T-helper 17 cell (primary cell): ENCODE data around the gene AFF1. TPM values are rescaled to one million over a fixed set of nuclear protein-coding genes. Genes with fewer than 3 reads are reported as not detected.
"Not testable (repeated sequence)": the region's sequence is repeated elsewhere in the genome, so short reads cannot be mapped to it uniquely, and the experiment has no call there.

Source experiments
- ATAC-seq: fragments of 150-1000 bp; cut with Tn5 transposase; 2 replicates; pipeline ENCODE4 v1.10.0; 2021; ENCODE audit warnings: mild to moderate bottlenecking, moderate library complexity
- DNase-seq, 3 donors: peaks; one replicate each; pipeline versions ENCODE4 v3.0.0 to v3.0.0-alpha.2; 2020 to 2021
- H3K9me3 ChIP-seq: one replicate; pipeline ENCODE4 v1.7.0; 2013; ENCODE audit warnings: low read length, mild to moderate bottlenecking; ENCODE audit not compliant: control insufficient read depth, poor library complexity, severe bottlenecking
- H3K27ac Mint-ChIP-seq: one replicate; pipeline ENCODE4 v1.8.0; 2022; ENCODE audit warnings: mild to moderate bottlenecking, moderate library complexity, mixed read lengths
- H3K27me3 Mint-ChIP-seq: one replicate; pipeline ENCODE4 v1.8.0; 2022; ENCODE audit warnings: mixed read lengths
- H3K36me3 Mint-ChIP-seq: one replicate; pipeline ENCODE4 v1.8.0; 2022; ENCODE audit warnings: low read depth, mixed read lengths
- H3K4me1 Mint-ChIP-seq: one replicate; pipeline ENCODE4 v1.8.0; 2022; ENCODE audit warnings: mild to moderate bottlenecking, mixed read lengths
- H3K4me3 Mint-ChIP-seq: one replicate; pipeline ENCODE4 v1.8.0; 2022; ENCODE audit warnings: mild to moderate bottlenecking, moderate library complexity, mixed read lengths
- total RNA-seq, 4 donors: library from RNA in 2 of 4; stranded (reverse) in 2 of 4; gene quantifications; one replicate each; pipeline ENCODE4 v1.2.3 and lab custom pipeline; 2022 to 2026

Gene AFF1
- total RNA-seq, 2 donors from 2014 or later, result 105 to 121 TPM

- peaks cover 38% of the 10 kb centered on the region for H3K4me1 Mint-ChIP-seq
- no peaks in the 10 kb centered on the region for H3K9me3 ChIP-seq
- H3K4me3 Mint-ChIP-seq, result no peak overlapping the region
- no peaks in the 10 kb centered on the region for H3K27me3 Mint-ChIP-seq
- H3K27ac Mint-ChIP-seq, result no peak overlapping the region
- peaks cover 2% of the 10 kb centered on the region for H3K36me3 Mint-ChIP-seq
- DNase-seq (no peak), ATAC-seq (no peak)
Observed at GRCh38 chr4:87078987-87079486, 144.2 kb downstream of the AFF1 start.

GRCh38 chr4:87079967-87080366, 145.2 kb downstream of the AFF1 start:
- no peak overlapping the region for H3K4me3 Mint-ChIP-seq
- H3K4me1 Mint-ChIP-seq, result peaks cover 41% of the 10 kb centered on the region
- DNase-seq (no peak), ATAC-seq (no peak)
- H3K9me3 ChIP-seq, result no peaks in the 10 kb centered on the region
- H3K27ac Mint-ChIP-seq, result no peak overlapping the region
- peaks cover 5% of the 10 kb centered on the region for H3K36me3 Mint-ChIP-seq
- H3K27me3 Mint-ChIP-seq, result no peaks in the 10 kb centered on the region

GRCh38 chr4:87080462-87080861, 145.7 kb downstream of the AFF1 start:
- H3K4me3 Mint-ChIP-seq, result no peak overlapping the region
- H3K4me1 Mint-ChIP-seq, result peaks cover 39% of the 10 kb centered on the region
- DNase-seq (no peak), ATAC-seq (no peak)
- H3K27ac Mint-ChIP-seq, result peak overlapping the region; percentile 3
- no peaks in the 10 kb centered on the region for H3K27me3 Mint-ChIP-seq
- peaks cover 5% of the 10 kb centered on the region for H3K36me3 Mint-ChIP-seq
- no peaks in the 10 kb centered on the region for H3K9me3 ChIP-seq

DNA sequence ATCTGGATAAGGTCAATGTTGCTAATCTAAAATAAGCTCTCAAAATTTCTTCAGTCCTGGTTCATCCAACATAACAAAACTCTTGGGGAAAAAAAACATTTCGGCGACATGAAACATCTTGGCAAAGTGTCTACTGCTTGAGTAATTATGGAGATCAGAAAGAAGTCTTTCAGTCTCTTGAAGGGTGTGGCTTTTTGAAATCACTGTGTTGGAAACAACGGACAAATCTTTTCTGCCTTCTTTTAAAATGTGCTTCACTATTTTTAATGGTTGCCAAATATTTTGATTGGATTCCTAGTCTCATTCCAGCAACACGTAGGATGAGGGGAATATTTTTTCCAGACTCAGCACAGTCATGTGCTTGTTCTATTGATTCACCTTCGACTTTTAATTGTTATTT, 147.0 kb downstream of the AFF1 start:
- Mint-ChIP-seq H3K27me3 (no peaks in the 10 kb centered on the region), H3K4me1 (peaks cover 39% of the 10 kb centered on the region), H3K4me3 (no peak overlapping the region), H3K27ac (no peak overlapping the region), H3K36me3 (peaks cover 5% of the 10 kb centered on the region)
- H3K9me3 ChIP-seq, result no peaks in the 10 kb centered on the region
- DNase-seq (no peak), ATAC-seq (no peak)

DNA sequence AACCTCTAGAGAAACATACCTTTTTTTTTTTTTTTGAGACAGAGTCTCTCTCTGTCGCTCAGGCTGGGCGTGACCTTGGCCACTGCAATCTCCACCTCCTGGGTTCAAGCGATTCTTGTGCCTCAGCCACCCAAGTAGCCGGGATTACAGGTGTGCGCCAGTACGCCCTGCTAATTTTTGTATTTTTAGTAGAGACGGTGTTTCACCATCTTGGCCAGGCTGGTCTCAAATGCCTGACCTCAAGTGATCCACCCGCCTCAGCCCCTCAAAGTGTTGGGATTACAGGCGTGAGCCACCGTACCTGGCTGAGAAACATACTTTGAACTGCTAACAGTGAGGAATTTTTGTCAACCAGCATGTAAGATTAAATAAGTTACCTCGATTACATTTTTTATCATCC, 150.9 kb downstream of the AFF1 start:
- not testable (repeated sequence) for H3K4me3 Mint-ChIP-seq, ATAC-seq, H3K27me3 Mint-ChIP-seq, H3K9me3 ChIP-seq, DNase-seq, H3K36me3 Mint-ChIP-seq
- Mint-ChIP-seq H3K4me1 (peaks cover 23% of the 10 kb centered on the region), H3K27ac (peak overlapping the region; percentile 67)

DNA sequence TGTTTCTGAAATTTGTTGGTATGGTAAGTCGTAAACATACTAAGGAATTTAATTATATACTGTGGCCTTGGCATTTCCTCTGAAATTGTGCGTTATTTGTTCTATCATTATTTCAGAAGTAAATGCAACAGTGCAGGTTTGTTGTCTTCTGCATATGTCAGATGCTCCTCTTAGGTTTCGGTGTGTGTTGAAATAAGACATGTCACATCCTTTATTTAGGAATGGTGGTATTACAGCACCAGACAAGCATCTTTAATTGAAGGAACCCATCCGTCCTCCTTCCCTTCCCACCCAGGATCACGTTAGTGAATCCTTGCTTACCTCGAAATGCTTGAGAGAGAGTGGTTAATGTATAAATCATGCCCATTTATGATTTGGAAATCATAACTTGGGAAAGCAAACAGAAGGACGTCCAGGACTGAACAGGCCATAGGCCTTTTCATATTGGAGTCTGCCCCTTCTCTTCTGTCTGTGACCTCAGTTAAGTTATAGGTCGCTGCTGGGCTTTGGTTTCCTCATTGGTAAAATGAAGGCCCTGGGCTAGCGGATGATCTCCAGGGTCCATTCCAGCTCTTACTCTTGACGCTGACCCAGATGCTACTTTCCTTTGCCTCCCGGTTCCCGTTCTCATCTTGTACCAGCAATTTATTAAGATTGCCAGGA, 151.5 kb downstream of the AFF1 start:
- ATAC-seq, result no peak
- Mint-ChIP-seq H3K36me3 (peaks cover 3% of the 10 kb centered on the region), H3K27me3 (no peaks in the 10 kb centered on the region), H3K27ac (peak overlapping the region; percentile 67), H3K4me3 (no peak overlapping the region), H3K4me1 (peaks cover 22% of the 10 kb centered on the region)
- no peak for DNase-seq
- H3K9me3 ChIP-seq, result no peaks in the 10 kb centered on the region

GRCh38 chr4:87087015-87087414, 152.2 kb downstream of the AFF1 start:
- H3K9me3 ChIP-seq, result no peaks in the 10 kb centered on the region
- Mint-ChIP-seq H3K27ac (peak overlapping the region; percentile 67), H3K27me3 (no peaks in the 10 kb centered on the region), H3K4me3 (no peak overlapping the region), H3K4me1 (peaks cover 18% of the 10 kb centered on the region), H3K36me3 (peaks cover 3% of the 10 kb centered on the region)
- DNase-seq (no peak), ATAC-seq (no peak)

DNA sequence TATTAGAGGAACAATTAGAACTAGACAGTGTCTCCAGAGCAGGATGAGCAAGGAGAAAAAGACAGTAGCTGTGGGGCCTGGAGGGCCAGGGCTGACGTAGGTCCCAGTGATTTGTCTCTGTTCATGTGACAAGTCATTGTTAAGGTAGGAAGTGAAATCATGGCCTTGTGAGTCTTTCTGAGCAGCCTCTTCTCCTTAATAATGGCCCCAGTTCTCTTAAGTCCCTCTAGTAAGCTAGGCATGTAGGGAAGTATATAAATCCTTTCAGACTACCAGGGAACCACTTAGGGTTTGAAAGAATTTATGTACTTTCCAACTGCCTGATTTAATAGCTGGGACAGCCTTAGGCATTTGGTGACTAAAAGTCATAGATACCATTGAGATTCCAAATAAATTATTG, 152.6 kb downstream of the AFF1 start:
- no peaks in the 10 kb centered on the region for H3K27me3 Mint-ChIP-seq
- H3K27ac Mint-ChIP-seq, result peak overlapping the region; percentile 67
- peaks cover 19% of the 10 kb centered on the region for H3K4me1 Mint-ChIP-seq
- H3K4me3 Mint-ChIP-seq, result no peak overlapping the region
- no peak for ATAC-seq
- no peaks in the 10 kb centered on the region for H3K9me3 ChIP-seq
- H3K36me3 Mint-ChIP-seq, result peaks cover 3% of the 10 kb centered on the region
- DNase-seq, result no peak

GRCh38 chr4:87088186-87088585, 153.4 kb downstream of the AFF1 start:
- Mint-ChIP-seq H3K27me3 (no peaks in the 10 kb centered on the region), H3K4me3 (no peak overlapping the region), H3K36me3 (peaks cover 3% of the 10 kb centered on the region), H3K4me1 (peaks cover 20% of the 10 kb centered on the region), H3K27ac (peak overlapping the region; percentile 67)
- no peak for ATAC-seq
- no peaks in the 10 kb centered on the region for H3K9me3 ChIP-seq
- no peak for DNase-seq

GRCh38 chr4:87089368-87089767, 154.6 kb downstream of the AFF1 start:
- H3K27ac Mint-ChIP-seq, result no peak overlapping the region
- H3K4me1 Mint-ChIP-seq, result peaks cover 27% of the 10 kb centered on the region
- DNase-seq (no peak), ATAC-seq (no peak)
- no peak overlapping the region for H3K4me3 Mint-ChIP-seq
- no peaks in the 10 kb centered on the region for H3K27me3 Mint-ChIP-seq
- H3K36me3 Mint-ChIP-seq, result peaks cover 6% of the 10 kb centered on the region
- H3K9me3 ChIP-seq, result no peaks in the 10 kb centered on the region

DNA sequence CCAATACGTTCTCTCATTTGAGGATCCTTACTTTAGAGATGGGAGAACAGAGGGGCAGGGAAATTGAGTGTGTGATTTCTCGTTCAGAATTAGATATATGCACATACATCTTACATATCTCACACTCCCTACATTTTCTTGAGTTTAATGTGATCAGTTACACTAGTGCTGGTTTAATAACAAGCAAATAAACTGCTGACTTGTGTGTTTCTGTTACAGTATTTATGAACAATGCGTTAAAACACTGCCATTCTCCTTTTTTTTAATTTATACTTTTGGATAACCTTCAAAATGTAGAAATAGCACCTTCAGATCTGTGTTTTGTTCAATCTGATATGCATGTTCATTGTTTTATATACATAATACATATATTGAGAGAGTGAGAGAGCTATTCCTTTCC, 155.5 kb downstream of the AFF1 start:
- Mint-ChIP-seq H3K27me3 (no peaks in the 10 kb centered on the region), H3K36me3 (peaks cover 3% of the 10 kb centered on the region)

DNA sequence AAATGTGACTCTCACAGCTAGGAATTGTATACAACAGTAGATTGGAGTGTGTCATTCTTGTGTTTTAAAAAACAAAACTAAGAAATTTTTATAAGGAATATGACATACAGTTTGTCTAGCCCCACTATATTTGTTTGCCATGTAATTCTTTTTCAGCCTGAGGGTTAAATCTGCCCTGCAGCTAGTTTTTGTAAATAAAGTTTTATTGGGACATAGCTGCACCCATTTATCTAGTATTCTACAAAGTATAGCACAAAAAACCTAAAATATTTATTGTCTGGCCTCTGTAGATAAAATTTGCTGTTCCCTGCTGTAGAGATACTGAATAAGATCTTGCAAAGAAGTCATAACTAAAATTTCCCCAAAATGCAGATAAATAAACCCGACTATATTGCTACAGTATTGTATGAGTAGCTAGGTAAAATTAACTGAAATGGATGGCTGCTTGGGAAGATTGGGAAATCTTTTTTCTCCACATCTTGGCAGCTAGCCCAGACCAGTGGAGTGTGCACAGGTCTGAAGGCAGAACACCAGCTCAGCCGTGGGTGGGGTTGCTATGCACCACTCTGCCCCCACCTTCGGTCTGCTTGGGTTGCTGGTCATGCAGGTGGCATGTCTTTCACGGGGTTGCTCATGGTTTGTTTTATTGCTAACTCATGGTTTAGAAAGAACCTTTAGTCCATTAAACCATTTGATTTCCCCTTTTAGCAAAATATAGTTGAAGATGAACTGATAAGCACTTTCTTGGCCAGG, 157.8 kb downstream of the AFF1 start:
- no peak for DNase-seq
- ATAC-seq, result no peak
- no peaks in the 10 kb centered on the region for H3K27me3 Mint-ChIP-seq
- H3K4me1 Mint-ChIP-seq, result peaks cover 28% of the 10 kb centered on the region
- no peaks in the 10 kb centered on the region for H3K9me3 ChIP-seq
- H3K27ac Mint-ChIP-seq, result peak overlapping the region; percentile 99
- peaks cover 7% of the 10 kb centered on the region for H3K36me3 Mint-ChIP-seq
- no peak overlapping the region for H3K4me3 Mint-ChIP-seq

More for the DNA sequence above, 155.5 kb downstream of the AFF1 start:
- ATAC-seq, result no peak
- H3K4me3 Mint-ChIP-seq, result no peak overlapping the region
- H3K27ac Mint-ChIP-seq, result no peak overlapping the region
- no peaks in the 10 kb centered on the region for H3K9me3 ChIP-seq
- no peak for DNase-seq
- peaks cover 23% of the 10 kb centered on the region for H3K4me1 Mint-ChIP-seq

- ATAC-seq (peak; percentile 86), DNase-seq (peak in 2 of 3 donors; percentile 12 to 19)
- Mint-ChIP-seq H3K4me3 (no peak overlapping the region), H3K36me3 (peaks cover 8% of the 10 kb centered on the region), H3K27ac (peak overlapping the region; percentile 99), H3K27me3 (no peaks in the 10 kb centered on the region), H3K4me1 (peaks cover 29% of the 10 kb centered on the region)
- H3K9me3 ChIP-seq, result no peaks in the 10 kb centered on the region
Observed at GRCh38 chr4:87093443-87094123, 158.8 kb downstream of the AFF1 start.
